T-helper 2 cell treated with Interferon-gamma antibody and Interleukin-4, amounts not matched to agents 100 ng/mL and 5 ng/mL, for 36 hours (primary cell): ENCODE results near the gene ACAP2. TPM values are rescaled to one million over a fixed set of nuclear protein-coding genes. Genes with fewer than 3 reads are reported as not detected.
"Not testable (repeated sequence)": the region's sequence is repeated elsewhere in the genome, so short reads cannot be mapped to it uniquely, and the experiment has no call there.

ENCODE experiments used
- intact Hi-C: fragments of 100-400 bp; cut with micrococcal nuclease; formaldehyde crosslinking; loops from one replicate; pipeline ENCODE4 v1.15.1; 2023
- total RNA-seq: library from RNA; stranded (reverse); gene quantifications from 2 replicates; pipeline ENCODE4 v1.2.3, GENCODE V29; 2022

Gene ACAP2
- total RNA-seq, 1 donor from 2014 or later: 66.3 TPM

DNA sequence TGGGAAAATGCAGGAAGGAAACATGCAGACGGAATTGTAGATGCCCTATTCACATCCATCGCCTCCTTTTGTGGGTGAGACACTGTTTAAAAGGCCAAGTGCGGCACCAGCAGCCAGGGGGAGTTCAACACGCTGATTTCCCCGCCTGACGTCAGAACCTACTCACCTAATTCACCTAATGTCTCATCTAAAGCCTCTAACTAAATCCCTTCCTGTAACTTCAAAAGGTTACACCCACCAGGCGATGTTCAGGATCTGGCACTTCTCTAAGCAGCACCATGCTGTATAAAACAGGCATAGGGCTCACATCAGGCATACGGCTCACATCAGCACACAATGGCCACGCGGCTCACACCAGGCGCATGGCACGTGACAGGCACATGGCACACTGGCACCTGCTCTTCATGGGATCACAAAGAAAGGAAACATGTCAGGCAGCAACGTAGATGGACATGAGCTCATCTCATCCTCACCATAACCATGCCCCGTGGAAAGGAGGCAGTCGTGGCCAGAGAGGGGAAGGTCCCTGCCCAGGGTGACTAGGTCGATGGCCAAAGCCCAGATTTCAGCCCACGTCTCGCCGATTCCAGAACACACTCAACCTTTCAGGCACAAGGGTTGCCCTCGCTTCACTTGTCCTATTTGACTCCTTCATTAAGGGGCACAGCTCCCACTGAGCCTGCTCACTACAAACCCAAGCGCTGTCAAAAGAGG is 193.6 kb downstream of the ACAP2 start:
- intact Hi-C loops: no loop called here

DNA sequence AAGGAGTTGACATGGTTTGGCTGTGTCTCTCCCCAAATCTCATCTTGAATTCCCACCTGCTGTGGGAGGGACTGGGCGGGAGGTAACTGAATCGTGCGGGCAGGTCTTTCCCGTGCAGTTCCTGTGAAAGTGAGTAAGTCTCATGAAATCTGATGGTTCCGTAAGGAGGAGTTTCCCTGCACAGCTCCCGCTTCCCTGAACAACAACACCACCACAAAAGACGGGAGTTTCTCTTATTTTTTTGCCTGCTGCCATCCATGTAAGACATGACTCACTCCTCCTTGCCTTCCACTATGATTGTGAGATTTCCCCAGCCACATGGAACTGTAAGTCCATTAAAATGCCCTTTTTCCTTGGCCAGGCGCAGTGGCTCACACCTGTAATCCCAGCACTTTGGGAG is 194.5 kb downstream of the ACAP2 start:
- intact Hi-C loops: no loop called here

DNA sequence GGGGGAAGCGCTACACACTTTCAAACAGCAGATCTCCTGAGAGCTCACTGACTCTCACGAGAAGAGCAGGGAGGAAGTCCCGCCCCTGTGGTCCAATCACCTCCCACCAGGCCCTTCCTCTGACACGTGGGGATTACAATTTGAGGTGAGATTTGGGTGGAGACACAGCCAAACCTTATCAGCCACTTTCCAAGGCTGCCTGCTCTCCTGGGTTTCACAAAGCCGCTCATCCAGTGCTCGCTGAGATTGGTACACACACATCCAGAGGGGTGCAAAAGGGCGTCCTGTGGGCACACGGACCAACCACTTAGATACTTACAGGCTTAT is 195.0 kb downstream of the ACAP2 start:
- intact Hi-C loops: no loop called here

DNA sequence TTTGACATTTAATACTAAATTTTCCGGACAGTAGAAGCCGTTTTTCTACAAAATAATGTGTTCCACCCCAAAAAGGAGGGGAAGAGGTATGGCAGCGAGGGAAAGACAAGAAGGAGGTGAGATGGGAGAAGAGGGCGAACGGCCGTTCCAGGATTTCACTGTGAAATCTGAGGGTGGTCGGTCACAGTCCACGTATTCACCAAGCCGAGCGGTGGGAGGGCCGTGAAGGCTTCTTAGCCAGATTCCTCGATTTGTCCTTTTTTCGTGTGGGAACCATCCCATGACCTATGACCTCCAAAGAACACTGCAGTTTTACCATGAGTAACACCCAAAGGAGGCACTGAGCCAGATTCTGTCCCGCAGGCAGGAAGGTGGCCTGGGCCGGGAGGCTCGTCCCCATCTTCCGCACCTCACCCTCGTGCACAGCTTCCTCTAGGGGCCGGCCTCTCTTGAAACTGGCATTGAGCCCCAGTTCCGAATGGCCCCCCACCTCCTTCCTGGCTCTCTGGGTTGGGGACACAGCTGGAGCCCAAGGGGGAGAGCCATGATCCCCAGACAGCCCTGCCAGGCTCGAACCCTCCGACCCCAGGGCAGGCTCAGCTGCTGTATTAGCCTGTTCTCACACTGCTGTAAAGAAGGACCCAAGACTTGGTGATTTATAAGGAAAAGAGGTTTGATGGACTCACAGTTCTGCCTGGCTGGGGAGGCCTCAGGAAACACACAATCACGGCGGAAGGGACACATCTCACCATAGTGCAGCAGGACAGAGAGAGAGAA is 195.5 kb downstream of the ACAP2 start:
- intact Hi-C loops: no loop called here

DNA sequence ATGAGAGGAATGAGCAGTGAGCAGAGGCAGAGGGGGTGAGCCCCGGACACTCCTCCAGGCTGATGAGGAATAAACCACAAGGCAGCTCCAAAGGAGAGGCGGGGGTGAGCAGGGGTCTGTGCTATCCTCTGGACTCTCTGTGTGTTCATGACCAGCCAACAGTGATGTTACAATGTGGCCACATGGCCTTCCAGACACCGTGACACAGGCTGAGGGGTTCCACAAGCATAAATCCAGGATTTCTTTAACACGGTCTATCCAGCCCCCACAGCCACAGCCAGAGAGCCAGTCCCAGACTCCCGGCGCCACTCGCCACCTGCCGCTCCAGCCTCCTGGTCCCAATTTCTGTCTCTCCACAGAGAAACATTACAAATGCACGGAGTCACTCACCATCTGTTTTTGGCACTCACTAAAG is 196.2 kb downstream of the ACAP2 start:
- intact Hi-C loops: no loop called here

DNA sequence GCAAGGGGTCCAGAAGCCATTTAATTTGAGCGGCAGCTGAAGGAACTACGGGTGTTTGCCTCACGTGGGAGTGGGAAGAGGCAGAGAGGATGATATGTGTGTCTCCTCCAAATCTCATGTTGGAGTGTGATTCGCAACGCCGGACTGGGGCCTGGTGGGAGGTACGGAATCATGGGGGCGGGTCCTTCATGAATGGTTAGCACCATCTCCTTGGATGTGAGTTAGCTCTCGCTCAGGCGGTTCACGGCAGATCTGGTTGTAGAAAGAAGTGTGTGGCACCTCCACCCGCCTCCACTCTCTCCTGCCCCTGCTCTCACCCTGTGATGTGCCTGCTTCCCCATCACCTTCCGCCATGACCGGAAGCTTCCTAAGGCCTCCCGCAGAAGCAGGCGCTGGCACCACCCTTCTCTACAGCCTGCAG is 197.3 kb downstream of the ACAP2 start:
- intact Hi-C loops: no loop called here

DNA sequence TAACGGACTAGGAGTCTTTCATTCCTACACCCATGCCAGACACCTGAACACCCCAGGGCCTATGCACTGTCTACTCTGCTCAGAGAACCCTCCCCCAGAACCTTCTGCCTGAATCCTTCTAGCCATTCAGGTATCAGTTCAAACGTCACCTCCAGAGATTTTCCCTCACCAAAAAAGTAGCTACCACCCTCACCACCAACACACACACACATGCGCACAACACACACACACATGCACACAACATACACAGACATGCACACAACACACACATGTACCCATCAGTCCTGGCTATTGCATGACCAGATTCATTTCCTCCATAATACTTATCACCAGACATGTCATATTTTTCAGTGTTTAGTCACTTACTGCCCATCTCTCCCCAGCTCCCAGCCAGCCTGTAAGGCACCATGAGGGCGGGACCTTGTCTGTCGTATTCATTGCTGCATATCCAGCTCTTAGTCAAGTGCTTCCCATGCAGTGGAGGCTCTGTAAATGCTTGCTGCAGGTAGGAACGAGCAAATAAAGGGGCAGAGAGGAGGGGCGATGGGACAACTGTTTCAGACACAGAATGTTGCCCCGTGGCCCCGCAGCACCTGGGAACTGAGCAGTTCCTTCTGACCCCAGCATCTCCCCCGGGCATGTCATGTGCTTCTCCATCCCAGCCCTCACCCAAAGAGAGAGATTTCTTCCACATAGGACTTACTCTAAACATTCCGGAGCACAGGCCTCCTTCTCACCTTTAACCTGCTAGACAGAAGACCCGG is 201.0 kb downstream of the ACAP2 start:
- intact Hi-C loops: no loop called here

DNA sequence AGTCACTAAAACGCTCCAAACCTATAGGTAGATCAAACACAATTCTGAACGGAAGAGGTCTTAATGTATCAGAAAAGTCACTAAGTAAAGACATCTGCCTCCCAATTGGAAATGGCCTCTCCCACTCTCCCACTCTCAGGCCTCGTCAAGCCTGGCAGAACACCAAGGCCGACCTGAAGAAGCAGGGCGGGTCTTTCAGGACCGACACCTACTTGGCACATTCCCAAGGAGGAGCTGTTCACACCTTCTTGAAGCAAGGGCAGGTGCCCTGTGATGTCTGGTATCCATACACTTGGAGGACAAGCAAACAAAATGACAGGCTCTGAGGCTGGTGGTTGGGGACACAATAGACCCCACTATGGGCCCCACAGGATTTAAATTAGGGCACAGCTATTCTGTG is 201.9 kb downstream of the ACAP2 start:
- intact Hi-C loops: no loop called here

DNA sequence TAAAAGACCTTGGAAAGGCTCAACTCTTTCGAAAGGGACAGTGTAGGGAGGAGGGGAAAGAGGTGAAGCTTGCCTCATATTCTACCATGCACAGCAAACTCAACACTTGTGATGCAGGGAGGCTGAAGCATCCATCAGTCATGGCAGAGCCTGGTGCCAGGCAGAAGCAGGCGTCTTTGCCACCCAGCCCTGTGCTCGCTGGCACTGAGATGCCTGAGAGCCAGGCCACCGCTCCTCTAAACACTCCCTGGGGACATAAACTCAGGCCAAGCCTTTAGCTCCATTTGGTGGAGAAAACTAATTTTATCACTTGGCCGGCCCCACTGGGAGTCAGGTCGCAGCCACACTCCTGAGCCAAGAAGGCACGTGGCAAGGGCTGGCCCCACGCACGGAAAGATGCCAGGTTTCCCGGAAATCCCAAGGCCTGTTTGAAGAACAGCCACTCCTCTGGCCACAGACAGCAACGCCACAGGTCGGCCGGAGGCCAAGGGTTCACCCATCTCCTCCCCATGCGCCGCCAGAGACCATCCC is 202.6 kb downstream of the ACAP2 start:
- intact Hi-C loops: no loop called here

DNA sequence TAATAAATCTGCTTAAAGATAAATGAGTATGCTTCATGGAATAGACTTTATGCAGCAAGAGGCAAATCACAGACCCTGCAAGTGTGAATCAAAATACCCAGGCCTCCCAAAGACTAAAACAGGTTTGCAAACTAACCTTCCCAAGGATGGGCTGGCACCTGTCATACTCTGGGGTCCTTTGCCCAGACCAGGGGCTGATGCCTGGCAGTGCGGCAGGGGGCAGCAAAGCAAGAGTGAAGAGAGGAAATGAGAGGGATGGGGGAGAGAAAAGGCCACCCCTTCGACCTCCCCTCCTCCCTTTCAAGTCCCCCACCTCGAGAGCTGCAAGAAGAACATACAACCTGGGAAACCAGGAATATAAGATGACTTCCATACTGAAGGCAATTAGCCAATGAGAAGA is 203.7 kb downstream of the ACAP2 start:
- intact Hi-C loops: no loop called here

DNA sequence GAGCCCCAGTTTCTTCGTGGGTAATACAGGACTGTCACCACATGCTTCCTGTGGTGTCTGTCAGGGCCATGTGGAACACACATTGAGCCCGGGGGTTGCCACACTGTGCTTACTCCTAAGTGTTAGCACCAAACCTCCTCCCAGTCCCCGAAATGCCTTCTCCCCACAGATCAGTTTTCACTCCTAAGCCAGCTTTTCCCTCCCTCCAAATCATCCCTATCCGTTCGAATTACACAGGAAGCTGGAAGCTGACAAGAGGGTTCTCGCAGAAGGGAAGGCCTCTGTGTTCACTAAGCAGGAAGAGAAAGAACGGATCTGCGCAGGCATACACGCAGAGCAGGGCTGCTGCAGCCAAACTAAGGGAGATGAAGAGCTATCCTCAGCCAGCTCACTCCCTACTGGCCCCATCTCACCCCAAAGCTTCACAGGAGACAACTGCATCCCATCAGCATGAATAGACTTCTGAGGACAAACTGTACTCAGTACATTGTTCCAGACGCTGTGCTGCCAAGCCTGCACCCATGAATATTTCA is 204.2 kb downstream of the ACAP2 start:
- intact Hi-C loops: no loop called here

DNA sequence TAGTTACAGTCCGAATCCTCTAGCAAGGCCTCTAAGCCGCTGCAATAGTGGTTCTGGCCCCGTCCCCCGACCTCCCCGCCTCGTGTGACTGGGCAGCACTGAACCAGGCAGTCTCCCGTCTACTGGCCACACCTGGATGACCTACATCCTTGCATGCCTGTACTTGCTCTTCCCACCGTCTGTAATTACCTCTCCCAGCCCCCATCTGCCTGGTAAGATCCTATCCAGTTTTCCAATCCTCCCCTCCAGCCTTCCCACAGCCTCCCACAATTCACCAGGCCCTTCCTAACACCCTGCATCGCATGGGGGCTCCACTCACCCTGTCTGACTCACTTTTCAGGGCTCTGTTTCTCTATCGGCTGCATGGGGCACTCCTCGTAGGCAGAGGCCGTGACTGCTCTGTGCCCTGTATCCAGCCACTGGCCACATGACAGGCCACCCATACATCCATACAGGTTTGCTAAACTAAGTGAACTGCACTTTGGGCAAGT is 204.7 kb downstream of the ACAP2 start:
- intact Hi-C loops: no loop called here

DNA sequence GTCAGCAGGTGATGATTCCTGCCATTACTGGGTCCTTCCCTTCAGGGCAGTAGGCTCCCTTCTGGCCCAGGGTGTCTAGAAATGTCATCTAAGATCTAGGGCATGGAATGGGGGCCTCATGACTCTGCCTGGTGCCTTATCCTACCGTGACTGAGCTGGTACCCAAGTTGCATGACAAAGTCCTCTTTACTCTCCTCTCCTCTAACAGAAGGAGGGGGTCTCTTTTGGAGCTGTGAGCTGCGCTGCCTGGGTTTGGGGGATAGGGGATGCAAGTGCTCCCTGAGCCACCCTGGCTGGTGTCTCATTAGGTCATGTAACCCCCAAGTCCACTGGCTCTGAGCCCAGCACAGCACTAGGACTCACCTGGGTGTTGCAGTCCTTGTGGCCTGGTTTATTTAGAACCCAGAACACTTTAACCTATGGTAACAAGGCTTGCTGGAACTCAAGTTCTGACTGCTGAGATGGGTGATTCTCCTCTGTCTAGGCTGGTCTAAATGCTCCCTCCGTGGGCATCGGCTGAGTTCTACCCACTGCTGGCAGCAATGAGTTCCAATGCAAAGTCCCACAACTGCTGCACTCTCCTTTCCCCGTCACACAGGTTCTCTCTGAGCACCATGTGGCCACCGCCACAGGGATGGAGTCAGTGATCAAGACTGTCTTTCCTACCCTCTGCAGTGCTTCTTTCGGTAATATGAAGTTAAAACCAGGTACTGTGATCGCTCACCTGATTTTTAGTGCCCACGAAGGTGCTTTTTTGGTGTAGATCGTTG is 205.8 kb downstream of the ACAP2 start:
- intact Hi-C loops: no loop called here

DNA sequence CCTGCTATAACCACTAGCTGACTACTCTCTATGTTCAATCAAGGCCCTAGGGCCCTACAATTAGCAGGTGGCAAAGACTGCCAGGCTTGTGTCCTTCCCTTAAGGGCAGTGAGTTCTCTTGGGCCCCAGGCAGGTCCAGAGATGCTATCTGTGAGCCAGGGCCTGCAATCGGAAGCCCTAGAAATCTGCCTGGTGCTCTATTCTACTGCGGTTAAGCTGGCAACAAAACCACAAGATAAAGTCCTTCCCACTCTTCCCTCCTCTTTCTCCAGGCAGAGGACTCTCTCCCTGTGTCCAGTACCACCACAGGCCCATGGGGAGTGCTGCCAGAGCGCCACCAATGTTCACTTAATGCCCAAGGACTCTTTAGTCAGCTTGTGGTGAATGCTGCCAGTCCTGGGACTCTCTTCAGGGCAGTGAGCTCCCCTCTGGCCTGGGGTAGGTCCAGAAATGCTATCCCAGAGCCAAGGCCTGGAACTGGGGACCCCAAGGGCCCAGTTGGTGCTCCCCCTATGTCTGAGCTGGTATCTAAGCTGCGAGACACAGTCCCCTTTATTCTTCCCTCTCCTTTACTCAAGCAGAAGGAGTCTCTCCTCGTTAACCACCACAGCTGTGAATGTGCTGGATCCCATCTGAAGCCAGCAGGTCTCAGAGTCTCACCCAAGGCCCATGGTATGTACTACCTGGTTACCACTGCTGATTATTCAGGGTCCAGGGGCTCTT is 206.6 kb downstream of the ACAP2 start:
- intact Hi-C loops: no loop called here

DNA sequence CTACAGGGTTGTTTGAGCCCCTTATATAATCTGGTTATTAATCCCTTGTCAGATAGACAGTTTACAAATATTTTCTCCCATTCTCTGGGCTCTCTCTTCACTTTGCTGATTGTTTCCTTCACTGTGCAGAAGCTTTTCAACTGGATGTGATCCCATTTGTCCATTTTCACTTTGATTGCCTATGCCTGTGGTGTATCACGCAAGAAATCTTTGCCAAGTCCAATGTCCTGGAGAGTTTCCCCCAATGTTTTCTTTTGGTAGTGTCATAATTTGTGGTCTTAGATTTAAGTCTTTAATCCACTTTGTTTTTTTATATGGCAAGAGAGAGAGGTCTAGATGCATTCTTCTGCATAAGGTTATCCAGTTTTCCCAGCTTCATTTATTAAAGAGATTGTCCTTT is 212.6 kb downstream of the ACAP2 start:
- intact Hi-C loops: no loop called here

DNA sequence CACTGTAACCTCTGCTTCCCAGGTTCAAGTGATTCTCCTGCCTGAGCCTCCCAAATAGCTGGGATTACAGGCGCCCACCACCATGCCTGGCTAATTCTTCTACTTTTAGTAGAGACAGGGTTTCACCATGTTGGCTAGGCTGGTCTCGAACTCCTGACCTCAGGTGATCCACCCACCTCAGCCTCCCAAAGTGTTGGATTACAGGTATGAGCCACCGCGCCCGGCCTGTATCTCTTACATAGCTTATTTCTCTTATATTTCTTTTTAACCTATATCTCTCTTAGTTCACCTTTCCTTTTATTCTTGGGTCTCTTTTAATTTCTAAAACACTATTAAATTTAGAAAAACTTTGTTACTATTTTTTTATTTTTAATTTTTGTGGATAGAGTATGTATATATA is 213.9 kb downstream of the ACAP2 start:
- intact Hi-C loops: not testable (repeated sequence)

DNA sequence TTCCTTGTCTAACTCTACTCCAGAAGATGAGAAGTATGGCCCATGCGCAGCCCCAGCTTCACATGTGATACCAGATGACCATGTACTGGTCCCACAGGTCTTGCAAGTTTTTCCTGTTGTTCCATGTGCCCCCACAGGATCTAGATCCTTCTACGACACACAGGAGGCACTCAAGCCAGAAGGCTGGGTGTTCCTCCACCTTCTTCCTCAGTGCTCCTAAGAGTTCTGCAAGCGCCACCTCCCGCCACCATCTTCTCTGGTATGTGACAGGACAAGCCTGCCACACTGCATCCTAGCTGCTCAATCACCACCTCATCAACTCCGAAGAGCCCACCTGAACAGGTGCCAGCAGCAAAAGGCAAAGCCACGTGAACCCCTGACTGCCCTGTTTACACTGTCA is 214.9 kb downstream of the ACAP2 start:
- intact Hi-C loops: no loop called here

DNA sequence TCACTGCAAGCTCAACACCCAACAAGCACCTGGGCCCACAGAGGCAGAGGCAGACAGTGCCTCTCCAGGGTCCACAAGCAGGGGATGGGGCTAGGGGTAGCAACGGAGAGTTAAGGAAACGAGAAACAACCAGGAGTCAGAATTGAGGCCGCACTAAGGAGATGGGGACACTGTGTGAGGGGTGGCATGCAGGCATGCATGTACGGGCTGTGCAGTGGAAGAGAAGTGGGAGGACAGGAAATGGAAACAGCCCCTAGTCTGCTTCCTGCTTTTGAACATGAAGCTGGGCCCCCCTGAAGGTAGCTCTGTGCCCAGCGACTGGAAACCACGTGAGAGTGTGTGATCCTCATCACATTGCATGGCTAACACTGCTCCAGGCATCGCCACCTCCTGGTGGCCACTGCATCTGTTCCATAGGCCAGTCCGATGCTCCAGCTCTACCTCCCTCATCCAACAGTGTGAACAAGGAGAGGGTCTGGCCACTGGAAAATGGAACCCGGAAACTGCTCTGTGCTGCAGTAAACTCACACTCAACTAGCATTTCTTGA is 215.8 kb downstream of the ACAP2 start:
- intact Hi-C loops: no loop called here

DNA sequence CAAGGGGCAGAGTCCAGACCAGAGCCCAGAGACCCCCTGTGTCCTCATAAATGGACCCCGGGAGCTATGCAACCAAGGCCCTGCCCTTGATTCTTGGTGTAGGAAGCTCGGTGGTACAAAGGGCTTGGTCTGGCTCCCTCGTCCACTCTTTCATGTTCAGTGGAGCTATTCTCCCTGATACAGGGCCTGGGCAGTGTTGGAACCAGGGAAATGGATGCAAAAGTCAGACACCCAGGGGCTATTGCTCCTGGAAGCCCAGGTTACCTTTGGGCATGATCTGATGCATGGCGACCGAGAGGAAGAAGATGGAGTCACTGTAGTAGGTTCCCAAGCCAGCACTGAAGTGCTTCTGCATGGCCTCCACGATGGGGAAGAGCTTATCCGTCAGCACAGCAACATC is 216.4 kb downstream of the ACAP2 start:
- intact Hi-C loops: no loop called here

DNA sequence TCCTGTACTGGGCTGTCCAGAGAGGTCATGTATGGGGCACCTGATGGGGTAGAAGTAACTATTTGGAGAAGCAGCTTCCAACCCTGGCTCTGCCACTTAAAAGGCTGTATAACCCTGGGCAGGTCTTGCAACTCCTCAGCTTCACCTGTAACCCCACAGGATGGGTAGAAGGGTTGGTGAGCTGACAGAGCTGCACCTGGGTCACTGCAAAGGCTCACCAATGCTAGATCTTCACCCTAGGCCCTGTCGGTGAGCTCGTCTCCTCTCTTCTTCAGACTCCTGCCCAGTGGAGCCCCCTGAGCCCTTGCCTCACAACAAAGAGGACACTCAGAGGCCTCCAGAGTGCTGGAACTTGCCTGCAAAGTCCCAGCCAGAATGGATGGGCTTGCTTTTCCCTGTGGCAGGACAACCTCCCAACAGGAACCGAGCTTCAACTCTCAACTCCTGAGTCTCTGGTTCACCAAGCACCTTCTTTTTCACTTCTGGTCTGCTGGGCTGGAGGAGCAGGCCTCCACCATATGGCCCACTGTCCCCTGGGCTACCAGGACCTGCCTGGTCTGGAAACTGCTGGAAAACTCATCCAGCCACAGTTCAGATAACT is 217.7 kb downstream of the ACAP2 start:
- intact Hi-C loops: no loop called here
